H1 (cell line): ENCODE data around the gene ARRDC2. TPM values are rescaled to one million over a fixed set of nuclear protein-coding genes. Genes with fewer than 3 reads are reported as not detected.

Experiments used
- CTCF ChIA-PET: fragments of 300-600 bp; sonication (Branson Sonifier 250); formaldehyde crosslinking; loops from one replicate; lab custom pipeline; 2021; ENCODE audit not compliant: partially characterized antibody; lab: Charles Lee
- POLR2A ChIA-PET: fragments of 300-600 bp; sonication (Branson Sonifier 250); formaldehyde crosslinking; loops from one replicate; lab custom pipeline; 2021; ENCODE audit warnings: inconsistent platforms; ENCODE audit not compliant: partially characterized antibody; lab: Charles Lee
- DNase-seq, 2 experiments: peaks; one replicate each; pipeline versions ENCODE4 v3.0.0 to v3.0.0-alpha.2; 2010 to 2022; ENCODE audit warnings: low spot score in 2 of 2, low read depth in 1 of 2, mixed read lengths in 1 of 2
- FAIRE-seq: peaks from 2 replicates; lab custom pipeline; 2011; peaks lifted over from hg19 to GRCh38; lab: Jason Lieb, UNC
- H2AFZ ChIP-seq: 2 replicates; pipeline ENCODE4 v1.8.1; 2012; ENCODE audit warnings: low read length, inconsistent platforms
- H2AK5ac ChIP-seq: 2 replicates; pipeline ENCODE4 v1.6.1; 2013; ENCODE audit warnings: low read depth, low read length
- H2BK120ac ChIP-seq: replicated peaks from 2 replicates; pipeline ENCODE3; 2013; ENCODE audit warnings: low read depth, low read length, inconsistent platforms
- H2BK12ac ChIP-seq: 2 replicates; pipeline ENCODE4 v1.6.1; 2013; ENCODE audit warnings: low read depth, low read length
- H2BK15ac ChIP-seq: 2 replicates; pipeline ENCODE4 v1.6.1; 2013; ENCODE audit warnings: low read length
- H2BK20ac ChIP-seq: 2 replicates; pipeline ENCODE4 v1.6.1; 2013; ENCODE audit warnings: low read length
- H2BK5ac ChIP-seq: 2 replicates; pipeline ENCODE4 v1.6.1; 2013; ENCODE audit warnings: low read depth, low read length
- H3K14ac ChIP-seq: 2 replicates; pipeline ENCODE4 v1.6.1; 2013; ENCODE audit warnings: inconsistent platforms; ENCODE audit not compliant: insufficient read length
- H3K18ac ChIP-seq: 2 replicates; pipeline ENCODE4 v1.6.1; 2013; ENCODE audit warnings: low read length; ENCODE audit errors: extremely low read depth
- H3K23ac ChIP-seq: 2 replicates; pipeline ENCODE4 v1.6.1; 2013; ENCODE audit warnings: inconsistent platforms; ENCODE audit not compliant: insufficient read length
- H3K23me2 ChIP-seq: 2 replicates; pipeline ENCODE4 v1.6.1; 2013; ENCODE audit warnings: low read depth, low read length
- H3K27ac ChIP-seq: 2 replicates; pipeline ENCODE4 v1.6.1; 2011; ENCODE audit warnings: low read depth, low read length, inconsistent platforms
- H3K27me3 ChIP-seq, 4 experiments: replicated peaks in 1 of 4; 1 replicate in 1 of 4; 2 replicates in 3 of 4; pipeline versions ENCODE4 v1.6.1 to v1.8.1; 2011 to 2013; ENCODE audit warnings: low read length in 3 of 4, mild to moderate bottlenecking in 3 of 4, inconsistent platforms in 2 of 4, mixed read lengths in 2 of 4, moderate library complexity in 1 of 4; ENCODE audit not compliant: control insufficient read depth in 3 of 4, insufficient read depth in 3 of 4; ENCODE audit errors: extremely low read depth in 1 of 4
- H3K36me3 ChIP-seq, 4 experiments: 2 replicates each; pipeline versions ENCODE4 v1.6.1 to v1.8.1; 2011 to 2013; ENCODE audit warnings: mild to moderate bottlenecking in 4 of 4, low read length in 3 of 4, moderate library complexity in 2 of 4, control low read depth in 1 of 4, inconsistent platforms in 1 of 4; ENCODE audit not compliant: insufficient read depth in 4 of 4, control insufficient read depth in 2 of 4
- H3K4ac ChIP-seq: replicated peaks from 2 replicates; pipeline ENCODE3; 2013; ENCODE audit warnings: low read length, low read depth, mixed read lengths, inconsistent platforms; ENCODE audit not compliant: insufficient read length
- H3K4me1 ChIP-seq, 4 experiments: replicated peaks in 1 of 4; 1 replicate in 1 of 4; 2 replicates in 3 of 4; pipeline versions ENCODE4 v1.6.1 to v1.8.1; 2011 to 2013; ENCODE audit warnings: low read length in 3 of 4, inconsistent platforms in 2 of 4, mixed read lengths in 1 of 4; ENCODE audit not compliant: insufficient read depth in 4 of 4, control insufficient read depth in 3 of 4
- H3K4me2 ChIP-seq, 2 experiments: 2 replicates each; pipeline versions ENCODE4 v1.6.1 to v1.8.1; 2011 to 2013; ENCODE audit warnings: low read depth in 2 of 2, low read length in 2 of 2, control low read depth in 1 of 2, inconsistent platforms in 1 of 2, mild to moderate bottlenecking in 1 of 2; ENCODE audit not compliant: insufficient read depth in 1 of 2
- H3K4me3 ChIP-seq, 4 experiments: fragments of 200-600, 300-600 bp in 1 of 4; sonication (generic), shearing (Covaris generic), sonication (Bioruptor Twin) in 1 of 4; 2 replicates each; pipeline versions ENCODE4 v1.5.1 to v1.8.1; 2011 to 2016; ENCODE audit warnings: low read length in 4 of 4, low read depth in 3 of 4, control low read depth in 2 of 4, inconsistent platforms in 2 of 4, mild to moderate bottlenecking in 2 of 4, mixed read lengths in 1 of 4, moderate library complexity in 1 of 4; ENCODE audit not compliant: insufficient read depth in 2 of 4; ENCODE audit errors: extremely low read depth in 1 of 4
- H3K56ac ChIP-seq: replicated peaks from 2 replicates; pipeline ENCODE3; 2013; ENCODE audit warnings: low read depth, mild to moderate bottlenecking, mixed read lengths, low read length, inconsistent platforms; ENCODE audit not compliant: insufficient read length
- H3K79me1 ChIP-seq: 2 replicates; pipeline ENCODE4 v1.6.1; 2013; ENCODE audit warnings: low read depth, low read length, control low read depth
- H3K79me2 ChIP-seq, 2 experiments: 2 replicates each; pipeline versions ENCODE4 v1.6.1 to v1.8.1; 2012 to 2013; ENCODE audit warnings: low read length in 2 of 2, mild to moderate bottlenecking in 2 of 2, inconsistent platforms in 1 of 2; ENCODE audit not compliant: insufficient read depth in 2 of 2, control insufficient read depth in 1 of 2
- H3K9ac ChIP-seq, 4 experiments: replicated peaks in 1 of 4; 1 replicate in 1 of 4; 2 replicates in 3 of 4; pipeline versions ENCODE4 v1.6.1 to v1.8.1; 2011 to 2013; ENCODE audit warnings: low read depth in 3 of 4, low read length in 3 of 4, control low read depth in 2 of 4, mild to moderate bottlenecking in 2 of 4, moderate library complexity in 2 of 4, inconsistent platforms in 1 of 4; ENCODE audit errors: extremely low read depth in 1 of 4
- H3K9me3 ChIP-seq, 2 experiments: 2 replicates each; pipeline versions ENCODE4 v1.6.1 to v1.8.1; 2012 to 2013; ENCODE audit warnings: mild to moderate bottlenecking in 2 of 2, moderate library complexity in 2 of 2, control low read depth in 1 of 2, inconsistent platforms in 1 of 2, low read depth in 1 of 2, low read length in 1 of 2, mixed read lengths in 1 of 2; ENCODE audit not compliant: insufficient read depth in 2 of 2
- H4K20me1 ChIP-seq, 2 experiments: replicated peaks in 1 of 2; 2 replicates each; pipeline versions ENCODE3 to v1.8.1; 2011 to 2013; ENCODE audit warnings: inconsistent platforms in 2 of 2, low read length in 2 of 2, mild to moderate bottlenecking in 1 of 2; ENCODE audit not compliant: insufficient read depth in 2 of 2, control insufficient read depth in 1 of 2
- H4K5ac ChIP-seq: 2 replicates; pipeline ENCODE4 v1.6.1; 2013; ENCODE audit warnings: low read length, low read depth, mixed read lengths, inconsistent platforms; ENCODE audit not compliant: insufficient read length
- H4K8ac ChIP-seq: 2 replicates; pipeline ENCODE4 v1.8.0; 2013; ENCODE audit warnings: mild to moderate bottlenecking, moderate library complexity, low read length, inconsistent platforms; ENCODE audit not compliant: insufficient read depth; ENCODE audit errors: extremely low read depth
- H4K91ac ChIP-seq: replicated peaks from 2 replicates; pipeline ENCODE3; 2013; ENCODE audit warnings: low read length, mixed read lengths, inconsistent platforms; ENCODE audit not compliant: insufficient read length
- CHD2 ChIP-seq: IDR thresholded peaks from 2 replicates; pipeline ENCODE4 v1.6.1; 2012; ENCODE audit warnings: low read length, improper control_type of control experiment
- KDM4A ChIP-seq: IDR thresholded peaks from one replicate; pipeline ENCODE4 v1.7.1; 2012; ENCODE audit warnings: low read depth, mild to moderate bottlenecking, moderate library complexity, low read length, inconsistent platforms; ENCODE audit not compliant: severe bottlenecking
- MAFK ChIP-seq: IDR thresholded peaks from 2 replicates; pipeline ENCODE4 v1.6.1; 2012; ENCODE audit warnings: low read depth, mild to moderate bottlenecking, improper control_type of control experiment, low read length
- MAX ChIP-seq: IDR thresholded peaks from 2 replicates; pipeline ENCODE4 v1.6.1; 2012; ENCODE audit warnings: inconsistent platforms
- POU5F1 ChIP-seq: IDR thresholded peaks from 2 replicates; pipeline ENCODE4 v1.6.1; 2011; ENCODE audit warnings: low read depth, mild to moderate bottlenecking, low read length, moderate library complexity
- RAD21 ChIP-seq, 2 experiments: IDR thresholded peaks in 1 of 2; conservative IDR thresholded peaks in 1 of 2; 2 replicates each; pipeline ENCODE4 v1.6.1; 2011; ENCODE audit warnings: low read depth in 2 of 2, low read length in 2 of 2, improper control_type of control experiment in 1 of 2, inconsistent platforms in 1 of 2, mild to moderate bottlenecking in 1 of 2, moderate library complexity in 1 of 2
- RFX5 ChIP-seq: IDR thresholded peaks from 2 replicates; pipeline ENCODE4 v1.6.1; 2011; ENCODE audit warnings: low read depth, low read length, improper control_type of control experiment, borderline replicate concordance
- RNF2 ChIP-seq: fragments of 200-900, 300-1000 bp; sonication (generic); IDR thresholded peaks from 2 replicates; pipeline ENCODE4 v1.7.1; 2016; ENCODE audit warnings: borderline replicate concordance, low read depth, mild to moderate bottlenecking, antibody characterized with exemption, low read length; ENCODE audit not compliant: poor library complexity, severe bottlenecking; ENCODE audit errors: missing control alignments
- SIX5 ChIP-seq: IDR thresholded peaks from 2 replicates; pipeline ENCODE4 v1.6.1; 2011; ENCODE audit warnings: mild to moderate bottlenecking, low read depth, low read length
- SUZ12 ChIP-seq: fragments of 200-600 bp; sonication (generic); IDR thresholded peaks from 2 replicates; pipeline ENCODE4 v1.6.1; 2012; ENCODE audit warnings: mild to moderate bottlenecking, inconsistent platforms, low read length, moderate library complexity, mixed read lengths
- ZNF274 ChIP-seq: IDR thresholded peaks from 2 replicates; pipeline ENCODE4 v1.7.0; 2012; ENCODE audit warnings: low read length, borderline replicate concordance; ENCODE audit errors: extremely low read depth
- WGBS, 2 experiments: shearing (Covaris generic) in 1 of 2; methylation state at CpG; one replicate each; pipeline versions ENCODE4 v1.1.6 to v1.1.7; 2013 to 2015; ENCODE audit warnings: low lambda C conversion rate in 2 of 2, mixed read lengths in 2 of 2, inconsistent platforms in 1 of 2, low coverage in 1 of 2, missing lambda C conversion rate in 1 of 2; ENCODE audit not compliant: insufficient replicate concordance in 2 of 2, insufficient coverage in 1 of 2, insufficient read length in 1 of 2; ENCODE audit errors: extremely low coverage in 1 of 2, missing lambda C conversion rate in 1 of 2; 5-methylcytosine and 5-hydroxymethylcytosine counted together
- polyA plus RNA-seq, 7 experiments: library from polyadenylated mRNA; depleted of rRNA in 3 of 7; stranded (reverse) in 5 of 7; unstranded in 2 of 7; fragments of >200 nt in 5 of 7; fragments of 200-250 nt in 2 of 7; gene quantifications; 1 replicate in 5 of 7; 2 replicates in 1 of 7; 4 replicates in 1 of 7; pipeline versions ENCODE4 v1.2.1 to v1.2.3, GENCODE V29; 2011 to 2013; ENCODE audit warnings: missing spikeins in 2 of 7, mixed read lengths in 2 of 7
- total RNA-seq: library from RNA; stranded (reverse); fragmentation: NEBNext Ultra II Directional; extraction: Animal tissue kit (Norgen Biotek cat#: 25700); gene quantifications from 2 replicates; pipeline ENCODE4 v1.2.1, GENCODE V29; 2021

The ARRDC2 gene
- total and polyA plus RNA-seq, 2 of the 8 experiments (the other 6 are each of a cell fraction or from before 2014, with no cell fraction given), result 5.4 to 6.9 TPM

- Histone ChIP-seq H3K4me1 (peaks cover 0 to 3% (median 0%) of the 10 kb centered on the region in 4 experiments; a peak in 2 of 7 replicates), H2BK20ac (no peak overlapping the region), H2AK5ac (no peak overlapping the region), H3K14ac (no peak overlapping the region), H3K4me2 (peak overlapping the region; percentile 59 to 84), H3K79me2 (no peaks in the 10 kb centered on the region), H2BK120ac (no peak overlapping the region), H3K79me1 (no peaks in the 10 kb centered on the region), H3K36me3 (no peaks in the 10 kb centered on the region), H3K56ac (no peak overlapping the region), H3K23me2 (peaks cover 5% of the 10 kb centered on the region; the same call in 1 of the 2 replicates), H3K27ac (no peak overlapping the region), H4K5ac (no peak overlapping the region), H3K23ac (no peak overlapping the region), H3K4ac (no peak overlapping the region), H4K8ac (no peak overlapping the region), H2BK15ac (no peak overlapping the region), H3K9ac (no peak overlapping the region), H2AFZ (no peak overlapping the region), H3K4me3 (peak overlapping the region; percentile 19 to 70 (median 40); a peak in 5 of 8 replicates), H2BK5ac (no peak overlapping the region), H4K91ac (no peak overlapping the region), H3K18ac (no peak overlapping the region), H4K20me1 (peaks cover 0 to 5% of the 10 kb centered on the region in 2 experiments), H2BK12ac (no peak overlapping the region), H3K9me3 (peaks cover 0 to 3% of the 10 kb centered on the region in 2 experiments; a peak in 1 of 4 replicates), H3K27me3 (peaks cover 3 to 25% (median 20%) of the 10 kb centered on the region in 4 experiments)
- DNase-seq (no peak), FAIRE-seq (no peak)
- CTCF ChIA-PET, result interaction anchor here (0.5 to 12.4 kb wide), 4 partner anchors 14 to 65 kb away, joined by 3 to 271 read pairs (median 19); no protein-coding TSS in a partner anchor
- POLR2A ChIA-PET, result interaction anchor here (0.9 to 2.2 kb wide), 6 partner anchors 32 to 85 kb away, joined by 3 to 6 read pairs (median 4); partner anchors contain the start of genes CCDC124 and IL12RB1
- no peak for TF ChIP-seq MAFK
- no peak for TF ChIP-seq RFX5
- no peak for TF ChIP-seq KDM4A
- no peak for TF ChIP-seq CHD2
- TF ChIP-seq MAX, result no peak
- TF ChIP-seq ZNF274, result no peak
- TF ChIP-seq RAD21 (IDR thresholded peaks at IDR 0.05 in 1 of 2, conservative IDR thresholded peaks at IDR 0.05 in 1 of 2; ENCODE audit: low read depth in 2 of 2, low read length in 2 of 2), result no peak
- no peak for TF ChIP-seq SUZ12
- no peak for TF ChIP-seq RNF2
- no peak for TF ChIP-seq SIX5
- no peak for TF ChIP-seq POU5F1
- 80% methylated on average over 12 of the region's 15 CpGs; no CpG with 5 or more reads in 1 of the 2 experiments for WGBS, 2 experiments
These were observed 6.1 kb upstream of the ARRDC2 start for GRCh38 chr19:18001777-18002345.
